Fibroblast of lung (primary cell): ENCODE measurements around the gene GPR42.

Experiments
- EZH2 ChIP-seq: IDR thresholded peaks from 2 replicates; pipeline ENCODE4 v1.5.1; 2012; ENCODE audit warnings: low read length, control low read depth, mild to moderate bottlenecking; ENCODE audit errors: missing control alignments
- TF ChIP-seq, protein P1 (sequence below), 2 donors: IDR thresholded peaks in 1 of 2; conservative IDR thresholded peaks in 1 of 2; 1 replicate in 1 of 2; 2 replicates in 1 of 2; pipeline ENCODE4 v1.5.1; 2011 to 2012; ENCODE audit warnings: low read length in 2 of 2, control low read depth in 1 of 2, inconsistent platforms in 1 of 2, low read depth in 1 of 2, mild to moderate bottlenecking in 1 of 2

DNA sequence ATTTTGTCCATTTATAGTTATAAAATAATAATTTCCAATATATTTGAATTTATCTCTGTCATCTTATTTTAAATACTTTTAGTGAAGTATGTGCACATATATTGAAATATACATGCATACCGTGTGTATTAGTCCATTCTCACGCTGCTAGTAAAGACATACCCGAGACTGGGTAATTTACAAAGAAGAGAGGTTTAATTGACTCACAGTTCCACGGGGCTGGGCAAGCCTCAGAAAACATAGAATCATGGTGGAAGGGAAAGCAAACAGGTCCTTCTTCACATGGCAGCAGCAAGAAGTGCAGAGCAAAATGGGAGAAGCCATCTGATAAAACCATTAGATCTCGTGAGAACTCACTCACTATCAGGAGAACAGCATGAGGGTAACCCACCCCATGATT is 39.6 kb downstream of the GPR42 start:
- TF ChIP-seq EZH2 = no peak
- TF ChIP-seq, protein P1, sequence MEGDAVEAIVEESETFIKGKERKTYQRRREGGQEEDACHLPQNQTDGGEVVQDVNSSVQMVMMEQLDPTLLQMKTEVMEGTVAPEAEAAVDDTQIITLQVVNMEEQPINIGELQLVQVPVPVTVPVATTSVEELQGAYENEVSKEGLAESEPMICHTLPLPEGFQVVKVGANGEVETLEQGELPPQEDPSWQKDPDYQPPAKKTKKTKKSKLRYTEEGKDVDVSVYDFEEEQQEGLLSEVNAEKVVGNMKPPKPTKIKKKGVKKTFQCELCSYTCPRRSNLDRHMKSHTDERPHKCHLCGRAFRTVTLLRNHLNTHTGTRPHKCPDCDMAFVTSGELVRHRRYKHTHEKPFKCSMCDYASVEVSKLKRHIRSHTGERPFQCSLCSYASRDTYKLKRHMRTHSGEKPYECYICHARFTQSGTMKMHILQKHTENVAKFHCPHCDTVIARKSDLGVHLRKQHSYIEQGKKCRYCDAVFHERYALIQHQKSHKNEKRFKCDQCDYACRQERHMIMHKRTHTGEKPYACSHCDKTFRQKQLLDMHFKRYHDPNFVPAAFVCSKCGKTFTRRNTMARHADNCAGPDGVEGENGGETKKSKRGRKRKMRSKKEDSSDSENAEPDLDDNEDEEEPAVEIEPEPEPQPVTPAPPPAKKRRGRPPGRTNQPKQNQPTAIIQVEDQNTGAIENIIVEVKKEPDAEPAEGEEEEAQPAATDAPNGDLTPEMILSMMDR (conservative IDR thresholded peaks at IDR 0.05 in 1 of 2, IDR thresholded peaks at IDR 0.05 in 1 of 2; ENCODE audit: low read depth in 1 of 2, low read length in 2 of 2) = no peak
